Mucosa of stomach (tissue), 1 donor: Measurements from ENCODE around the gene SUPT20HL1.
"Not testable (repeated sequence)": the region's sequence is repeated elsewhere in the genome, so short reads cannot be mapped to it uniquely, and the experiment has no call there.

Experiments
- H3K27me3 ChIP-seq: one replicate; pipeline ENCODE4 v1.7.0; 2013; ENCODE audit warnings: mild to moderate bottlenecking, low read length; ENCODE audit not compliant: control insufficient read depth, insufficient read depth
- H3K36me3 ChIP-seq: one replicate; pipeline ENCODE4 v1.7.0; 2013; ENCODE audit warnings: low read length; ENCODE audit not compliant: control insufficient read depth, insufficient read depth
- H3K4me1 ChIP-seq: one replicate; pipeline ENCODE4 v1.7.0; 2013; ENCODE audit warnings: mild to moderate bottlenecking, low read length; ENCODE audit not compliant: control insufficient read depth, insufficient read depth
- H3K4me3 ChIP-seq: one replicate; pipeline ENCODE4 v1.7.0; 2013; ENCODE audit warnings: low read length
- H3K9ac ChIP-seq: one replicate; pipeline ENCODE4 v1.7.0; 2013; ENCODE audit warnings: mild to moderate bottlenecking, low read length, moderate library complexity
- H3K9me3 ChIP-seq: one replicate; pipeline ENCODE4 v1.7.0; 2013; ENCODE audit warnings: mild to moderate bottlenecking, low read length, moderate library complexity; ENCODE audit not compliant: control insufficient read depth
- donor health status: Pancreatic carcinoma.

The SUPT20HL1 gene

DNA sequence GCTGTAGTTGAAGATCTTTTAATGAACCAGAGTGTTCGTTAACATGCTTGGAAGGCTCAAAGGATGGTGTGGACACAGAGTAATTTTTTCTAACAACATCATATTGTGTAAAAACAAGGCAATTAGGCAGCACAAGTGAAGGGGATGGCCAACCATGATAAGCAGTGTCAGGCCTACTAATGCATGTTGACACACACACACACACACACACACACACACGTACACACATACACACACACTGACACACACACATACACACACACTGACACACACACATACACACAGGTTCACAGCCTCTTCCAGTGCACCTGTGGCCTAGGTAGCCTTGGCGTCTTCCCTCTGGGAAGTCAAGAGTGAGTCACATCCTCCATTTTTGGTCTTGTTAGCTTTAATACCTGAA is at the start of gene SUPT20HL1:
Gene SUPT20HL1 (plus strand): TSS at position 368 of the 400 bp plus-strand sequence. CDS start 2,122 bp downstream, outside the sequence.
- H3K4me1 ChIP-seq = no peaks in the 10 kb centered on the region
- H3K9me3 ChIP-seq = no peaks in the 10 kb centered on the region
- no peak within 1 kb of the TSS for H3K9ac ChIP-seq
- no peaks in the 10 kb centered on the region for H3K27me3 ChIP-seq
- no peak within 1 kb of the TSS for H3K4me3 ChIP-seq
- no peaks in the 10 kb centered on the region for H3K36me3 ChIP-seq

DNA sequence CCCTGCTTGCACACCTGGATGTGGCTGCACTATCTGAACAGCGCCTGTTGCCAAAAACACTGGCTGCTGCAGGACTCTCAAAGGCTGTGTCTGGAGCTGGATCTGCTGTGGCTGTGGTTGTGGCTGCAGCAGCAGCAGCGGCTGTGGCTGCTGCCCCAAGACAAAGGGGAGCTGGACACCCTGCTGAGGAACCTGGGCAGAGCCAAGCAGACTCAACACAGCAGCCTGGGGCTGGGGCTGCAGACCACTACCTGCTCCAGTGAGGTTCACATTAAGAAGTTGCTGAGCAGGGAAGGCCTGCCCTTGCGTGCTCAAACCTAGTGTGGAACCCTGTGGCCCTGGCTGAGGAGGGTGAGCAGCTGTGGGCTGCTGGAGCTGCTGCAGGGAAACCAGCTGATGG is 49.5 kb upstream of the SUPT20HL1 start:
- H3K4me3 ChIP-seq, H3K27me3 ChIP-seq, H3K4me1 ChIP-seq, H3K9me3 ChIP-seq, H3K36me3 ChIP-seq, H3K9ac ChIP-seq: not testable (repeated sequence)

DNA sequence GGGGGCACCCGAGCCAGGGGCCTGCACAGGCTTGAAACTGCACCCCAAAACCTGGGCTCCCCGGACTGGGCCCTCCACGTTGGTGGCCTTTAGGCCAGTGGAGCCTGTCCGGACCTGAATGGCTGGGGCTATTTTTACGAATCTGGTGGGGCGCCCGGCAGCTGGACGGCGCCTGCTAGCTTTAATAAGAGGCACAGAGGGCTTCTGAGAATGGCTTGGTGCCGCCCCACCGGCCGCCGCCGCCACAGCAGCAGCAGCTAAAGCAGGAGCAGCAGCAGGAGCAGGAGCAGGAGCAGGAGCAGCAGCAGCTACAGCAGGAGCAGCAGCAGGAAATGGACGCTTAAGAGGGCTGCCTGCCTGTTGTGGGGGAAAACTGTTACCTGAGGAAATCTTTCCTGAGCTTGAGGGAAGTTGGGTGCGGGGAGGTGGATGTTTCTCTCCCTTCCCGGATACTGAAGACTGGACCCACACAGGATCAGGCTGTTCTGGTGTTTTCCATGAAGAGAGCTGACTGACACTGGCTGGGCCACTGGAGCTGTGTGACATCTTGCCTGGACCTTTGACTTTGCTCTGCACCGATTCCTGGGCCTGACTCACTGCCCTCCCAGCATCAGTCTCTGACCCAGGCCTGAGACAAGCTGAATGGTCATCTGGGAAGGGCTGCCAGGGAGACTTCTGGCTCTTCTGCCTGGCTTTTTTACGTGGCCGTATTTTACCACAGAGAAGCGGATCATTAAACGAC is 48.8 kb upstream of the SUPT20HL1 start:
- H3K9ac ChIP-seq, H3K4me3 ChIP-seq, H3K27me3 ChIP-seq, H3K9me3 ChIP-seq, H3K4me1 ChIP-seq, H3K36me3 ChIP-seq: not testable (repeated sequence)

DNA sequence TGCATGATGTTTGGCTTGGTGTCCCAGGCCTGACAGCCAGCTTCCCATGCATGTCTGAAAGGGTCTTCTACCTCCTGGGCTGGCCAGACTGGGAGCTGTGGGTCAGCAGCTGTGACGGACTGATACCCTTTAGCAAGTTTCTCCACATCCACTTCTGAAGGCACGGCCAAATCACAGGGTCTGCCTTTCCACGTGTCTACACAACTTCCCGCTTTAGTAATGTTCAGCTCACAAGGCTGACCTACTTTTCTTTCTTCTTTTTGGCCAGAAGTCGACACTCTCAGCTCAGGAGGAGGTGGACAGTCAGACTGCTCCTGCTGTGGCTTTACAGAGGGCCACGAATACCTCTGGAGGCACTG is 48.2 kb upstream of the SUPT20HL1 start:
- not testable (repeated sequence) for H3K4me1 ChIP-seq, H3K27me3 ChIP-seq, H3K4me3 ChIP-seq, H3K9ac ChIP-seq, H3K9me3 ChIP-seq, H3K36me3 ChIP-seq

DNA sequence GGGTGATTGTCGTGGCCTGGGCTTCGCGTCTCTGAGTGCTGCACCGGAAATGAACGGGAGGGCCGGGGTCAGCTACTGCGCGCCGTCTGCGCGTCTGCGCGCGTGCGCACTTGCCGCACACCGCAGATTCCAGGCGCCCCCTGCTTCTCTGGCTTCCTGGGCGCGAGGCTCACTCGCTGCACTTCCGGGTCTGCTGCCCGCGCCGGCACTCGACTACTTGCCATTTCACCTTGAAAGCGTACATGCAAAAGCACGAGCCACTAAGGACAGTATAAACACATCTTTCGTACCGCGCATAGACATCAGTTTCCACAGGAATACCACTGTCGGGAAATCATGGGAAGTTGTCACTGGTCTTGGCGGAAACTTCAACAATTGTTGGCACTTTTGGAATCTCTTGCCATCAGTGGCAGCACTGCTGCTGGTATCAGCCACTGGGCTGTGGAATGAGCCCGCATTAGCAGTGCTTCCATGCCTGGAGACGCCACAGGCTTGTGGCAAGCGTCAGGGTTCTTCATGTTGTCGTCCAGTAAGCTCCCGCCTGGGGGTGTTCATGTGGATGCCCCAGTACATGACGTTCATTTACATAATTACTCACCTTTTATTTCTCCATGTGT is 46.3 kb upstream of the SUPT20HL1 start, which contains the start of gene SUPT20HL2:
Gene SUPT20HL2 (minus strand): TSS at position 51 of the 617 bp plus-strand sequence. CDS start 754 bp downstream, outside the sequence.
- Histone ChIP-seq H3K36me3 (no peaks in the 10 kb centered on the region), H3K4me3 (no peak within 1 kb of the TSS), H3K9ac (no peak within 1 kb of the TSS), H3K27me3 (no peaks in the 10 kb centered on the region), H3K4me1 (no peaks in the 10 kb centered on the region), H3K9me3 (no peaks in the 10 kb centered on the region)

DNA sequence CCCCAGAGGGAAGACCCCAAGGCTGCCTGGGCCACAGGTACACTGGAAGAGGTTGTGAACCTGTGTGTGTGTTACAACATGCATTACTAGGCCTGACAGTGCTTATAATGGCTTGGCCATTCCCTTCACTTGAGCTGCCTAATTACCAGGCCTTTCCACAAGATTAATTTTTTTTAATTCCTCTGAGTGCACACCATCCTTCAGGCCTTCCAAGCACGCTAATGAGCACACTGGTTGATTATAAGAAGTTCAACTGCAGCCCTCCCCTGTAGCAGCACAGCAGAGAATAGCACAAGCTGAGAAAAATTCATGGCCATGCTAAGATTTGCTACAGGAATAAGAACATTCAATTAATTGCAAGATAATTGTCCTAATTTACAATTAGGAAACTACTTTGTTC is 44.3 kb upstream of the SUPT20HL1 start:
- no peaks in the 10 kb centered on the region for H3K36me3 ChIP-seq
- H3K9me3 ChIP-seq = no peaks in the 10 kb centered on the region
- H3K9ac ChIP-seq = no peak overlapping the region
- H3K27me3 ChIP-seq = no peaks in the 10 kb centered on the region
- no peak overlapping the region for H3K4me3 ChIP-seq
- no peaks in the 10 kb centered on the region for H3K4me1 ChIP-seq

DNA sequence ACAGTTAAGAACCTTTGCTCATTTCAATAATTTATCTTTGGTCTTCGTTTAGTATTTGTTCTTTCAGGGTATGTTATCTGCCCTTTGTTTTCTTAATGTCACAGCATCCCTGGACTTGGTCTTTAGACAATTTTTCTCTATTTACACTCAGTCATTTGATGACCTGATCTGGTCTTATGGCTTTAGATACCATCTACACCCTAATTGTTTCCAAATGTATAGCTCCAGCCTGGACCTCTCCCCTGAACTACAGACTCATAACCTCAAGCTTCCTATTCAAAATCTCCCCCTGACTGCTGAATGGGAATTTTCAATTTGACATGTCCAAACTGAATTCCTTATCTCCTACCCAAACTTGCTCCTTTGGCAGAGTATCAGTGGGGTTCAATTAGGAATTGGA is 42.9 kb upstream of the SUPT20HL1 start:
- Histone ChIP-seq H3K36me3 (no peaks in the 10 kb centered on the region), H3K4me1 (no peaks in the 10 kb centered on the region), H3K9me3 (no peaks in the 10 kb centered on the region), H3K27me3 (no peaks in the 10 kb centered on the region), H3K9ac (no peak overlapping the region), H3K4me3 (no peak overlapping the region)

DNA sequence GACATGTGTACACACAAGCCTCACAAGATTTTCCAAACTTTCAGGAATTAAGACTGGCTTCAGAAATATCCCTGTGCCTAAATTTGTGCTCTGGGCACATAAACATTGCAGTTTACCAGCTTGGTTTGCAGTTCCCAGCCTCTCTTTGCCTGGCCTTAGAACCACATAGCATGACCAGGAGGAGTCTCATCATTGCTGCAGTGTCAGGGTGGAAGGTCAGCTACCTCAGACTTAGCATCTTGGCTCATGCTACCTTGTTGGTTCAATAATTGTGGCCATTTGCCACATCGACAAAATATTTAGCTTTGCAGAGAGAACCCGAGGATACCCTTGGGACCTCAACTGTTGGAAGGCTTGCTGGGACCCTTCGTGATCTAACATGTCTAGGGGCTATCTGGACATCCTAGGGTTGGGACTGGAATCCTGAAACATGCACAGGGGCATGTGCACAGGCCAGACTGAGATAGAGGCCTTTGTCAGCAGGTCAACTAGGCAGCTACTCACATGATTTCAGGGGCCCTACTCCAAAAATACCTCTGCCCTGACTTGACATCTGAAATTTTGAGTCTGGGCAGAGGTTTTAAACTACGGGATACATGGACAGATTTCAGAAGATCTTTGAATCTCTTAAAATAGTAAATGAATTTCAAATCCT is 38.6 kb upstream of the SUPT20HL1 start:
- no peak overlapping the region for H3K9ac ChIP-seq
- H3K4me1 ChIP-seq = no peaks in the 10 kb centered on the region
- H3K36me3 ChIP-seq = no peaks in the 10 kb centered on the region
- no peaks in the 10 kb centered on the region for H3K27me3 ChIP-seq
- no peaks in the 10 kb centered on the region for H3K9me3 ChIP-seq
- H3K4me3 ChIP-seq = no peak overlapping the region

DNA sequence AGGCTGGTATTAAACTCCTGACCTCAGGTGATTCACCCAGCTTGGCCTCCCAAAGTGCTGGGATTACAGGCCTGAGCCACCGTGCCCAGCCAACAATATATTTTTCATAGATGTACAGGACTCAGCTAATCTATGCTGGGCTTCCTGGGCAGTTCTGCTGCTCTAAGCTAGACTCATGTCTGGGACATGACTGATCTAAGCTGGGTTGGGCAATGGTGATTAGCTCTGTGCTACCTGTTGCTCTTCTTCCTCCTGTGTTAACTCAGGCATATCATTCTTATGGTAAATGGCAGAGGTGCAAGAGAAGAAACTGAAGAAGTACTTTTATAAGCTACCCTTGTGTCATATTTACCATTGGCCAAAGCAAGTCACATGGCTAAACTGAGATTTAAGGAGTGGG is 35.2 kb upstream of the SUPT20HL1 start:
- Histone ChIP-seq H3K4me1 (no peaks in the 10 kb centered on the region), H3K9ac (no peak overlapping the region), H3K27me3 (no peaks in the 10 kb centered on the region), H3K4me3 (no peak overlapping the region), H3K36me3 (no peaks in the 10 kb centered on the region), H3K9me3 (no peaks in the 10 kb centered on the region)

DNA sequence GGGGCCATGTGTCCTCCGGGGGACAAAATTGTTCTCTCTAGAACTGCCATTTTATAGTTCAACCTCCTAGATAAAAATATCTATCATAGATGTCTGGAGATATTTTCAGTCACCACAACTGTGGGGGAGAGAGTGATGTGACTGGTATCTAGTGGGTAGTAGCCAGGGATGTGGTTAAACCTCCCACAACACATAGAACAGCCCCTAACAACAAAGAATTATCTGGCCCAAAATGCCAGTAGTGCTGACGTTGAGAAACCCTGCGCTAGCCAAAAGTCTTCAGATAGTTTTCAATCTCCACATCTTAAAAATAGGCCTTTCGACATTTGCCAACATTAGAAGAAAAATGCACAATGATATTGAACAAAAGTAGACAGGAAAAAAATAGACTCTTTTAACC is 27.6 kb upstream of the SUPT20HL1 start:
- H3K4me3 ChIP-seq = no peak overlapping the region
- H3K36me3 ChIP-seq = no peaks in the 10 kb centered on the region
- H3K27me3 ChIP-seq = no peaks in the 10 kb centered on the region
- no peaks in the 10 kb centered on the region for H3K9me3 ChIP-seq
- H3K9ac ChIP-seq = no peak overlapping the region
- no peaks in the 10 kb centered on the region for H3K4me1 ChIP-seq

DNA sequence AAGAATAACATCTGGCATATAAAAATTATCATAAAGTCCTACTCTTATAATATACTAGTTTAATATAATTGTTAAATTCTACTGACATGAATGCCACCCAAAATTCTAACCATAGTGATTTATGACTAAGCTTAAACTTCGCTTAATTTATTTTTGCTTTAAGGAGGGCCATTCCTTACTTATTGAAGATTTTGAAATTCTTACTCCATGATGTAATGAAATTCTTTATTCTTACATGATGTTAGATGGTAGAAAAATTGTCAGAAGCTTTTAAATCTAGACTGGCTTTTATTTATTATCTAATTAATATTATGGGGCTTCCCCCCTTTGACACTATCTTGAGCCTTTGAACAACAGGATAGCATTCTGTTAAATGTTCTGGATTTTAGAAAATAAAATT is 27.1 kb upstream of the SUPT20HL1 start:
- H3K9ac ChIP-seq = no peak overlapping the region
- H3K36me3 ChIP-seq = no peaks in the 10 kb centered on the region
- H3K4me1 ChIP-seq = no peaks in the 10 kb centered on the region
- no peak overlapping the region for H3K4me3 ChIP-seq
- H3K27me3 ChIP-seq = no peaks in the 10 kb centered on the region
- H3K9me3 ChIP-seq = no peaks in the 10 kb centered on the region

DNA sequence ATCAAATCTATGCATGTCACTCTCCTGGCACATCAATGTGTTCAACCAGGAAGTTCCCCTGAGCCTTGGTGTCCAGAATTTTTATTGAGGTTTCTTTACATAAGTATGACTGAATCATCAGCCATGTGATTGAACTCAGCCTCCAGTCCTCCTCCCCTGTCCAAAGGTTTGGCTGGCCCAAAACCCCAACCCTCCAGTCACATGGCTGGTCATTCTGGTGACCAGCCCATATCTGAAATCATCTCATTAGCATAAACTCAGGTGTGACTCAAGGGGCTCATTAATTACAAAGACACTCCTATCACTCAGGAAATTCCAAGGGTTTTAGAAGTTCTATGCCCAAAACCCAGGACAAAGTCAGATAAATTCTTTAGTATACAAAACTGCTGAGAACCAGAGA is 26.0 kb upstream of the SUPT20HL1 start:
- Histone ChIP-seq H3K9ac (no peak overlapping the region), H3K27me3 (no peaks in the 10 kb centered on the region), H3K4me1 (no peaks in the 10 kb centered on the region), H3K4me3 (no peak overlapping the region), H3K9me3 (no peaks in the 10 kb centered on the region), H3K36me3 (no peaks in the 10 kb centered on the region)
